Mucosa of rectum (tissue), 2 donors: Measurements from ENCODE around the gene PTPRU.
"Not testable (repeated sequence)": the region's sequence is repeated elsewhere in the genome, so short reads cannot be mapped to it uniquely, and the experiment has no call there.

Source experiments
- H3K27ac ChIP-seq, 2 donors: one replicate each; pipeline ENCODE4 v1.7.0; 2013; ENCODE audit warnings: inconsistent platforms in 2 of 2, low read depth in 2 of 2, low read length in 2 of 2
- H3K27me3 ChIP-seq, 2 donors: one replicate each; pipeline ENCODE4 v1.7.0; 2013; ENCODE audit warnings: low read length in 2 of 2; ENCODE audit not compliant: control insufficient read depth in 2 of 2, insufficient read depth in 2 of 2
- H3K36me3 ChIP-seq, 2 donors: one replicate each; pipeline ENCODE4 v1.7.0; 2013; ENCODE audit warnings: low read length in 2 of 2; ENCODE audit not compliant: control insufficient read depth in 2 of 2, insufficient read depth in 2 of 2
- H3K4me1 ChIP-seq, 2 donors: one replicate each; pipeline ENCODE4 v1.7.0; 2013; ENCODE audit warnings: low read length in 2 of 2, mild to moderate bottlenecking in 1 of 2; ENCODE audit not compliant: control insufficient read depth in 2 of 2, insufficient read depth in 2 of 2
- H3K4me3 ChIP-seq, 2 donors: one replicate each; pipeline ENCODE4 v1.7.0; 2013; ENCODE audit warnings: low read length in 2 of 2
- H3K9ac ChIP-seq, 2 donors: one replicate each; pipeline ENCODE4 v1.7.0; 2013; ENCODE audit warnings: low read length in 2 of 2, low read depth in 1 of 2, mild to moderate bottlenecking in 1 of 2
- H3K9me3 ChIP-seq, 2 donors: one replicate each; pipeline ENCODE4 v1.7.0; 2013; ENCODE audit warnings: low read length in 2 of 2; ENCODE audit not compliant: control insufficient read depth in 2 of 2
- donor health status: healthy.
- donor health status: Normal muscosa, but diverticular disease.

PTPRU gene

GRCh38 chr1:29311352-29312030 lies 75.2 kb downstream of the PTPRU start:
- no peak overlapping the region for H3K4me3 ChIP-seq
- H3K9ac ChIP-seq: no peak overlapping the region
- no peak overlapping the region for H3K27ac ChIP-seq
- no peaks in the 10 kb centered on the region for H3K4me1 ChIP-seq
- no peaks in the 10 kb centered on the region for H3K27me3 ChIP-seq
- no peaks in the 10 kb centered on the region for H3K9me3 ChIP-seq
- H3K36me3 ChIP-seq: no peaks in the 10 kb centered on the region

- Histone ChIP-seq H3K36me3 (no peaks in the 10 kb centered on the region), H3K27me3 (no peaks in the 10 kb centered on the region)
Measured at GRCh38 chr1:29312469-29313461, 76.4 kb downstream of the PTPRU start.

GRCh38 chr1:29314685-29315084 lies 78.4 kb downstream of the PTPRU start:
- H3K36me3 ChIP-seq, H3K9me3 ChIP-seq, H3K4me3 ChIP-seq, H3K27me3 ChIP-seq, H3K27ac ChIP-seq, H3K4me1 ChIP-seq, H3K9ac ChIP-seq: not testable (repeated sequence)

More at GRCh38 chr1:29312469-29313461, 76.4 kb downstream of the PTPRU start:
- Histone ChIP-seq H3K4me1 (no peaks in the 10 kb centered on the region), H3K9ac (no peak overlapping the region), H3K4me3 (no peak overlapping the region), H3K27ac (no peak overlapping the region), H3K9me3 (no peaks in the 10 kb centered on the region)

- H3K4me3 ChIP-seq: no peak overlapping the region
- H3K27me3 ChIP-seq: no peaks in the 10 kb centered on the region
- no peaks in the 10 kb centered on the region for H3K36me3 ChIP-seq
- no peaks in the 10 kb centered on the region for H3K4me1 ChIP-seq
- H3K9me3 ChIP-seq: no peaks in the 10 kb centered on the region
- no peak overlapping the region for H3K27ac ChIP-seq
- no peak overlapping the region for H3K9ac ChIP-seq
Measured at GRCh38 chr1:29315262-29315661, 78.9 kb downstream of the PTPRU start.

DNA sequence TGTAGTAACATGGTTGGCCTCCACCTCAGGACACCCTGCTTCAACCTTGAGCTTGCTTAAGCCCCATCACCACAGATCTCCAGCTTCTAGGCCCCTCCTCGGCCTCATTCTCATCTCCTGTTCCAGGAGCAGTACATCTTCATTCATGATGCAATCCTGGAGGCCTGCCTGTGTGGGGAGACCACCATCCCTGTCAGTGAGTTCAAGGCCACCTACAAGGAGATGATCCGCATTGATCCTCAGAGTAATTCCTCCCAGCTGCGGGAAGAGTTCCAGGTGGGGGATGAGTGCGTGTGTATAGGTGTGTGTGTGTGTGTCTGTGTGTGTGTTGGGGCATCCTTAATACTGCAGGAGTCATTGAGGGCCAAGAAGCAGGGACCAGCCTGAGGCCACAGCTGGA lies 79.6 kb downstream of the PTPRU start:
- Histone ChIP-seq H3K9me3 (no peaks in the 10 kb centered on the region), H3K27ac (no peak overlapping the region), H3K4me1 (no peaks in the 10 kb centered on the region), H3K9ac (no peak overlapping the region), H3K27me3 (no peaks in the 10 kb centered on the region), H3K4me3 (no peak overlapping the region), H3K36me3 (no peaks in the 10 kb centered on the region)

DNA sequence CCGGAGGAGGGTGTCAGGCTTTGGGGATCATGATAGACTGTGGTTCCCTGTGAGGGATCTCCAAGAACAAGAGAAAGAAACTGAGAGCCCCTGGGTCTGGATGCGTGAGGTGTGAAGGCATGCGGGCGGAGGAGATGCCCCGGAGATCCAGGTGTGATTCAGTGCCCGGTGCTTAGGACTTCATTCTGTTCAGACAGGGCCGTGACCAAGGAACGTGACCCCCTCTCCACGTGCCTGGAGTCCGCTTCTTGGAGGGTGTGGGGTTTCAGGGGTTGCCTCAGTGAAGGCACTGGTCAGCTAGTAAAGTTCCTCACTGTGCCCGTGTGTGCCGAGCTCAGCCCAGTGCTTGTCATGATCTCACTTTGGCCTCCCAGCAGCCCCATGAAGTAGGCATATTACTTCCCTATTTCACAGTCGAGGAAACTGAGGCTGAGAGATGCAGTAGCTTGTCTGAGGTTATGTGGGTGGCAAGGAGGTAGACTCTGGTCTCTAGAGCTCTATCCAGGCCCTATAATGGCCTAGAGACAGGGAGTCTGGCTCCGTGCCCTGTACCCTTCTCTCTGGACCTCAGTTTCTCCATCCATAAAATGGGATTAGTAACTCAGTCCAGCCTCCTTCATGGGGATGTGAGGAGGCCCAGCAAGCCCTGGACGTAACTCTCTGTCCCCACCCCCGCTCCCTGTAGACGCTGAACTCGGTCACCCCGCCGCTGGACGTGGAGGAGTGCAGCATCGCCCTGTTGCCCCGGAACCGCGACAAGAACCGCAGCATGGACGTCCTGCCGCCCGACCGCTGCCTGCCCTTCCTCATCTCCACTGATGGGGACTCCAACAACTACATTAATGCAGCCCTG lies 81.0 kb downstream of the PTPRU start:
- Histone ChIP-seq H3K27me3 (no peaks in the 10 kb centered on the region), H3K4me3 (no peak overlapping the region), H3K9ac (no peak overlapping the region), H3K27ac (no peak overlapping the region), H3K4me1 (no peaks in the 10 kb centered on the region), H3K9me3 (no peaks in the 10 kb centered on the region), H3K36me3 (no peaks in the 10 kb centered on the region)

DNA sequence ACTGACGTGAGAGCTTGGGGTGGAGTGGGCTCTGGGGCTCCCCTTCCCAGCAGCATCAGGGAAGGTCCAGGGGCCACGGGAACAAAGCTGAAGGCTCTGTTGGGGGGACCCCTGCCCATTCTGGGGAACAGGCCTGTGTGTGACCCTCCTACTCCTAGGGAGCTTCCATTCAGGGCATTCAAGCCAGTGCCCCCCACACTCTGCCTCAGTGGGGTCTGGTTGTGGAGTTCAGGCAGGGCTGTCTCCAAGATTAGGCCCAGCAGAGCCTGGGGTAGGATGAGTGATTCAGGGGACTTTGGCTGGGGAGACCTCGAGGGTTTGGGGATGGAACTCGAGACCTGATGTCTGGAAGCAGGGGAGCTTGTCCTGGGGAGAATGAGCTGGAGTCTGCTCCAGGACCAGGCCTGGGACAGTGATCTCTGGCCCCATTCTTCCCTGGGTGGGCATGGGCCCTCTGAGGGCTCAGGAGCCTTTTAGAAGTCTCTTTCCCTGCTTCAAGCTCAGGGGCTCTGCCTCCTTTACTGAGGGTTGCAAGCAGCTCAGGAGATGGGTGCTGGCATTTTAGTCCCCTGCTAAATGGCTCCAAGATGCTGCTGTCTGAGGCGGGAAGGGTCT lies 81.7 kb downstream of the PTPRU start:
- Histone ChIP-seq H3K4me3 (no peak overlapping the region), H3K27me3 (no peaks in the 10 kb centered on the region), H3K27ac (no peak overlapping the region), H3K9ac (no peak overlapping the region), H3K9me3 (no peaks in the 10 kb centered on the region), H3K4me1 (no peaks in the 10 kb centered on the region), H3K36me3 (no peaks in the 10 kb centered on the region)

DNA sequence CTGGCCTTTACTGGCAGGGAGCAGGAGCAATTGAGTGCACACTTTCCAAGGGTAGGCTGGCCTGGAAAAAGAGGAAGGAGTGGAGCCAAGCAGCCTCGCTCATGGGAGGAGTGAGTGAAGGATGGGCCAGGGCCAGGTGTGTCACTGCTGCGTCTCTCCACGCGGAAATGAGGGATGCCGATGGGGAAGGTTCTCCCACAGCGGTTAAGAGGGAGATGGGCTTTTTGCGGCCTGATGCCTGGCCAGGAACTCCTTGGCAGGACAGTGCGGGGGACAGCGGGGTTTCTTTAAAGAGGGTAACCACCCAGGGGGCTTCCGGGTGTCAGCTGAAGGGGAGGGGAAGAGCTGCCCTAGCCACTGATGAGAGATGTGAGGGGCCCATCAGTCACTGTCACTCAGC lies 82.4 kb downstream of the PTPRU start:
- H3K9me3 ChIP-seq: no peaks in the 10 kb centered on the region
- H3K4me1 ChIP-seq: no peaks in the 10 kb centered on the region
- H3K27me3 ChIP-seq: no peaks in the 10 kb centered on the region
- no peak overlapping the region for H3K4me3 ChIP-seq
- no peak overlapping the region for H3K27ac ChIP-seq
- no peaks in the 10 kb centered on the region for H3K36me3 ChIP-seq
- H3K9ac ChIP-seq: no peak overlapping the region

DNA sequence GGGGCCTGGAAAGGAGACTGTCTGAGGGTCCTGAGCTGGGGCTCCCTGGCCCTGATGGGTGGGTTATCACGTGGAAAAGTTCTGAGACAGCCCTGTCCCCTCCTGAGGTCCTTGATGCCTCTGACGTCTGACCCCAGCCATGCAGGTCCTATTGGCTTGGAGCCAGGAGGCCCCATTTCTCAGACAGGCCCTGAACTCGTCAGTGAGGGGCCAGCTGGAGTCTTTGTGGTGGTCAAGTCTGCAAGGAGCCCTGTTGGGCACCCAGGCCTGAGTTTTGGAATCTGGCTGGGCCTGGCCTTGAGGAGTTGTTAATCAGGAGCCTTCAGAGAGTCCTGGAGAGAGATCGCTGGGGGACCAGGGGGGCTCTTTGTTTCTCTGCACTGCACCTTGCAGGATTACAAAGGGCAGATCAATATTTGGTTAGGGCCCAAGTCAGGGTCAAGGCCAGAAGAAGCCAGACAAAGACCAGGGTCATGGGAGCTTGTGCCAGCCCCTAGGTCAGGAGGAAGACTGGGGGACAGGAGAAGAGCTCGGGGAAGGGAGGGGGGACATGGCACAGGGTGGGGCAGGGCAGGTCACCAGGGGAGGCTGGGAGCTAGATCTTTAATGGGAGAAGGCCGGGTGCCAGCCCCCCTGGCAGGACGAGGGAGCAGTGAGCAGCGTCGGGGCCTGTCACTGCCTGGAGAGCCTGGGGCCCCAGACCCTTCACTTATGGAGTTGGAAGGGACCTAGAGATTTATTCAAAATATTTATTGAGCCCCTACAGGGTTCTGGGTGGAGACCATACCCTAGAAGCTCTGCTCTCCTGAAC lies 83.2 kb downstream of the PTPRU start:
- no peaks in the 10 kb centered on the region for H3K36me3 ChIP-seq
- H3K9ac ChIP-seq: no peak overlapping the region
- H3K27me3 ChIP-seq: no peaks in the 10 kb centered on the region
- no peak overlapping the region for H3K27ac ChIP-seq
- H3K4me1 ChIP-seq: no peaks in the 10 kb centered on the region
- no peaks in the 10 kb centered on the region for H3K9me3 ChIP-seq
- no peak overlapping the region for H3K4me3 ChIP-seq
